HepG2 (cell line): Measurements from ENCODE around the gene RPL6. TPM values are rescaled to one million over a fixed set of nuclear protein-coding genes. Genes with fewer than 3 reads are reported as not detected.

Experiments
- CERS6 ChIP-seq: sonication (generic); formaldehyde crosslinking; IDR thresholded peaks from 2 replicates; pipeline ENCODE4 v1.5.0; 2020; ENCODE audit warnings: missing genetic modification reagents
- CREB3 ChIP-seq: sonication (generic); formaldehyde crosslinking; IDR thresholded peaks from 2 replicates; pipeline ENCODE4 v1.5.0; 2020; ENCODE audit warnings: missing genetic modification reagents
- CSRNP1 ChIP-seq: sonication (generic); formaldehyde crosslinking; IDR thresholded peaks from 2 replicates; pipeline ENCODE4 v1.8.1; 2023; ENCODE audit warnings: mild to moderate bottlenecking, missing genetic modification reagents
- GLMP ChIP-seq: sonication (generic); formaldehyde crosslinking; IDR thresholded peaks from 2 replicates; pipeline ENCODE4 v1.9.0; 2021; ENCODE audit warnings: missing genetic modification reagents, mild to moderate bottlenecking, borderline replicate concordance
- GPBP1L1 ChIP-seq: sonication (generic); formaldehyde crosslinking; IDR thresholded peaks from 2 replicates; pipeline ENCODE4 v1.5.0; 2020; ENCODE audit warnings: mild to moderate bottlenecking, missing genetic modification reagents
- HNF1B ChIP-seq: sonication (generic); formaldehyde crosslinking; IDR thresholded peaks from 2 replicates; pipeline ENCODE4 v1.5.1; 2020; ENCODE audit warnings: mild to moderate bottlenecking, moderate library complexity, missing genetic modification reagents
- PHF21A ChIP-seq: sonication (generic); formaldehyde crosslinking; IDR thresholded peaks from 2 replicates; pipeline ENCODE4 v1.5.0; 2020; ENCODE audit warnings: mild to moderate bottlenecking, missing genetic modification reagents
- PTBP1 ChIP-seq: fragments of 200-400 bp; formaldehyde crosslinking; IDR thresholded peaks from 2 replicates; pipeline ENCODE4 v1.6.1; 2018; ENCODE audit warnings: low read length, low read depth; ENCODE audit not compliant: poor library complexity, severe bottlenecking
- ZBTB49 ChIP-seq: sonication (generic); formaldehyde crosslinking; IDR thresholded peaks from 2 replicates; pipeline ENCODE4 v1.4.0; 2020; ENCODE audit warnings: missing genetic modification reagents, borderline replicate concordance
- ZBTB7A ChIP-seq: sonication (generic); formaldehyde crosslinking; IDR thresholded peaks from 2 replicates; pipeline ENCODE4 v1.8.0; 2022; ENCODE audit warnings: mild to moderate bottlenecking, missing genetic modification reagents
- ZBTB8A ChIP-seq: sonication (generic); formaldehyde crosslinking; IDR thresholded peaks from 2 replicates; pipeline ENCODE4 v1.4.0; 2020; ENCODE audit warnings: mild to moderate bottlenecking, low read depth, missing genetic modification reagents, borderline replicate concordance
- ZNF207 ChIP-seq: fragments of 450-650 bp; IDR thresholded peaks from 2 replicates; pipeline ENCODE4 v1.6.1; 2016; ENCODE audit warnings: antibody characterized with exemption, borderline replicate concordance
- ZNF530 ChIP-seq: sonication (generic); formaldehyde crosslinking; IDR thresholded peaks from 2 replicates; pipeline ENCODE4 v1.5.0; 2020; ENCODE audit warnings: low read depth, mild to moderate bottlenecking, missing genetic modification reagents
- ZNF749 ChIP-seq: sonication (generic); formaldehyde crosslinking; IDR thresholded peaks from 2 replicates; pipeline ENCODE4 v1.8.0; 2022; ENCODE audit warnings: mild to moderate bottlenecking, missing genetic modification reagents, moderate library complexity, borderline replicate concordance
- polyA plus RNA-seq, 8 experiments: library from polyadenylated mRNA; depleted of rRNA in 3 of 8; stranded (reverse) in 7 of 8; unstranded in 1 of 8; fragments of >200 nt; fragmentation: Illumina TruSeq in 4 of 8; extraction: Trizol in 4 of 8; gene quantifications; 2 replicates each; pipeline versions ENCODE4 v1.2.1 to v1.2.3, GENCODE V29; 2011 to 2016; ENCODE audit warnings: low read depth in 4 of 8, missing spikeins in 1 of 8, mixed read lengths in 1 of 8; ENCODE audit not compliant: insufficient read depth in 1 of 8
- total RNA-seq, 5 experiments: library from RNA; depleted of rRNA; stranded (reverse); fragments of >200 nt; fragmentation: Illumina TruSeq; extraction: Trizol; gene quantifications; 2 replicates each; pipeline ENCODE4 v1.2.3, GENCODE V29; 2016; ENCODE audit warnings: low read depth in 1 of 5

RPL6 gene
- total and polyA plus RNA-seq, 2 of the 13 experiments (the other 11 are each of a cell fraction or from before 2014, with no cell fraction given), result 1,551 to 1,719 TPM

- TF ChIP-seq GPBP1L1 (CRISPR knock-in tag) (no peak), CSRNP1 (CRISPR knock-in tag) (0 out of 2 replicates have a peak, but pooled peaks have one; percentile 26), PHF21A (CRISPR knock-in tag) (peak; percentile 64; the same call in 1 of the 2 replicates), CREB3 (no peak), GLMP (CRISPR knock-in tag) (no peak), ZNF207 (no peak), CERS6 (CRISPR knock-in tag) (no peak), ZBTB7A (CRISPR knock-in tag) (no peak), ZBTB49 (CRISPR knock-in tag) (no peak), PTBP1 (no peak), HNF1B (CRISPR knock-in tag) (0 out of 2 replicates have a peak, but pooled peaks have one; percentile 46), ZNF530 (CRISPR knock-in tag) (no peak), ZBTB8A (CRISPR knock-in tag) (0 out of 2 replicates have a peak, but pooled peaks have one; percentile 25), ZNF749 (CRISPR knock-in tag) (peak; percentile 61; the same call in 1 of the 2 replicates)
Measured at GRCh38 chr12:112409064-112409905, at the start of gene RPL6 (continued).
